HG02884 (cell line): ENCODE measurements around the gene LEMD2.

Experiments
- ATAC-seq: cut with Tn5 transposase; IDR thresholded peaks from one replicate; pipeline ENCODE4 v1.9.1; 2021; ENCODE audit warnings: mild to moderate bottlenecking, moderate library complexity; ENCODE audit not compliant: unreplicated experiment

LEMD2 gene

GRCh38 chr6:33759887-33760629 is 28.9 kb downstream of the LEMD2 start:
- ATAC-seq: no peak

GRCh38 chr6:33758815-33759216 is 30.1 kb downstream of the LEMD2 start:
- ATAC-seq: no peak

GRCh38 chr6:33757906-33758305 is 31.0 kb downstream of the LEMD2 start:
- no peak for ATAC-seq

- no peak for ATAC-seq
Observed at GRCh38 chr6:33757113-33757512, 31.8 kb downstream of the LEMD2 start.

GRCh38 chr6:33756211-33756954 is 32.5 kb downstream of the LEMD2 start:
- no peak for ATAC-seq

GRCh38 chr6:33755070-33755869 is 33.7 kb downstream of the LEMD2 start:
- ATAC-seq: no peak

GRCh38 chr6:33754222-33754621 is 34.7 kb downstream of the LEMD2 start:
- no peak for ATAC-seq

GRCh38 chr6:33752646-33753015 is 36.3 kb downstream of the LEMD2 start:
- no peak for ATAC-seq

GRCh38 chr6:33751771-33752645 is 36.9 kb downstream of the LEMD2 start:
- ATAC-seq: no peak

- ATAC-seq: no peak
Observed at GRCh38 chr6:33750244-33750991, 38.5 kb downstream of the LEMD2 start.

- no peak for ATAC-seq
Observed at GRCh38 chr6:33749401-33749800, 39.5 kb downstream of the LEMD2 start.

GRCh38 chr6:33748841-33749240 is 40.1 kb downstream of the LEMD2 start:
- ATAC-seq: no peak

- ATAC-seq: no peak
Observed at GRCh38 chr6:33747823-33748222, 41.1 kb downstream of the LEMD2 start.

- ATAC-seq: no peak
Observed at GRCh38 chr6:33746651-33747100, 42.3 kb downstream of the LEMD2 start, which contains the start of gene IP6K3. IP6K3 (minus strand) TSS chr6:33746905; CDS start chr6:33735476, 11,429 bp downstream.

- ATAC-seq: no peak
Observed at GRCh38 chr6:33746036-33746600, 42.8 kb downstream of the LEMD2 start.

GRCh38 chr6:33745548-33745947 is 43.4 kb downstream of the LEMD2 start:
- ATAC-seq: no peak

- no peak for ATAC-seq
Observed at GRCh38 chr6:33744895-33745546, 43.9 kb downstream of the LEMD2 start.

- no peak for ATAC-seq
Observed at GRCh38 chr6:33744001-33744848, 44.7 kb downstream of the LEMD2 start.
